H1 (cell line): ENCODE measurements around the gene HS2ST1. TPM values are rescaled to one million over a fixed set of nuclear protein-coding genes. Genes with fewer than 3 reads are reported as not detected.

Experiments used
- CTCF ChIA-PET: fragments of 300-600 bp; sonication (Branson Sonifier 250); formaldehyde crosslinking; loops from one replicate; lab custom pipeline; 2021; ENCODE audit not compliant: partially characterized antibody; lab: Charles Lee
- POLR2A ChIA-PET: fragments of 300-600 bp; sonication (Branson Sonifier 250); formaldehyde crosslinking; loops from one replicate; lab custom pipeline; 2021; ENCODE audit warnings: inconsistent platforms; ENCODE audit not compliant: partially characterized antibody; lab: Charles Lee
- DNase-seq, 2 experiments: peaks; one replicate each; pipeline versions ENCODE4 v3.0.0 to v3.0.0-alpha.2; 2010 to 2022; ENCODE audit warnings: low spot score in 2 of 2, low read depth in 1 of 2, mixed read lengths in 1 of 2
- FAIRE-seq: peaks from 2 replicates; lab custom pipeline; 2011; peaks lifted over from hg19 to GRCh38; lab: Jason Lieb, UNC
- H2AFZ ChIP-seq: 2 replicates; pipeline ENCODE4 v1.8.1; 2012; ENCODE audit warnings: low read length, inconsistent platforms
- H2AK5ac ChIP-seq: 2 replicates; pipeline ENCODE4 v1.6.1; 2013; ENCODE audit warnings: low read depth, low read length
- H2BK120ac ChIP-seq: replicated peaks from 2 replicates; pipeline ENCODE3; 2013; ENCODE audit warnings: low read depth, low read length, inconsistent platforms
- H2BK12ac ChIP-seq: 2 replicates; pipeline ENCODE4 v1.6.1; 2013; ENCODE audit warnings: low read depth, low read length
- H2BK15ac ChIP-seq: 2 replicates; pipeline ENCODE4 v1.6.1; 2013; ENCODE audit warnings: low read length
- H2BK20ac ChIP-seq: 2 replicates; pipeline ENCODE4 v1.6.1; 2013; ENCODE audit warnings: low read length
- H2BK5ac ChIP-seq: 2 replicates; pipeline ENCODE4 v1.6.1; 2013; ENCODE audit warnings: low read depth, low read length
- H3K14ac ChIP-seq: 2 replicates; pipeline ENCODE4 v1.6.1; 2013; ENCODE audit warnings: inconsistent platforms; ENCODE audit not compliant: insufficient read length
- H3K18ac ChIP-seq: 2 replicates; pipeline ENCODE4 v1.6.1; 2013; ENCODE audit warnings: low read length; ENCODE audit errors: extremely low read depth
- H3K23ac ChIP-seq: 2 replicates; pipeline ENCODE4 v1.6.1; 2013; ENCODE audit warnings: inconsistent platforms; ENCODE audit not compliant: insufficient read length
- H3K23me2 ChIP-seq: 2 replicates; pipeline ENCODE4 v1.6.1; 2013; ENCODE audit warnings: low read depth, low read length
- H3K27ac ChIP-seq: 2 replicates; pipeline ENCODE4 v1.6.1; 2011; ENCODE audit warnings: low read depth, low read length, inconsistent platforms
- H3K27me3 ChIP-seq, 4 experiments: replicated peaks in 1 of 4; 1 replicate in 1 of 4; 2 replicates in 3 of 4; pipeline versions ENCODE4 v1.6.1 to v1.8.1; 2011 to 2013; ENCODE audit warnings: low read length in 3 of 4, mild to moderate bottlenecking in 3 of 4, inconsistent platforms in 2 of 4, mixed read lengths in 2 of 4, moderate library complexity in 1 of 4; ENCODE audit not compliant: control insufficient read depth in 3 of 4, insufficient read depth in 3 of 4; ENCODE audit errors: extremely low read depth in 1 of 4
- H3K36me3 ChIP-seq, 4 experiments: 2 replicates each; pipeline versions ENCODE4 v1.6.1 to v1.8.1; 2011 to 2013; ENCODE audit warnings: mild to moderate bottlenecking in 4 of 4, low read length in 3 of 4, moderate library complexity in 2 of 4, control low read depth in 1 of 4, inconsistent platforms in 1 of 4; ENCODE audit not compliant: insufficient read depth in 4 of 4, control insufficient read depth in 2 of 4
- H3K4ac ChIP-seq: replicated peaks from 2 replicates; pipeline ENCODE3; 2013; ENCODE audit warnings: low read length, low read depth, mixed read lengths, inconsistent platforms; ENCODE audit not compliant: insufficient read length
- H3K4me1 ChIP-seq, 4 experiments: replicated peaks in 1 of 4; 1 replicate in 1 of 4; 2 replicates in 3 of 4; pipeline versions ENCODE4 v1.6.1 to v1.8.1; 2011 to 2013; ENCODE audit warnings: low read length in 3 of 4, inconsistent platforms in 2 of 4, mixed read lengths in 1 of 4; ENCODE audit not compliant: insufficient read depth in 4 of 4, control insufficient read depth in 3 of 4
- H3K4me2 ChIP-seq, 2 experiments: 2 replicates each; pipeline versions ENCODE4 v1.6.1 to v1.8.1; 2011 to 2013; ENCODE audit warnings: low read depth in 2 of 2, low read length in 2 of 2, control low read depth in 1 of 2, inconsistent platforms in 1 of 2, mild to moderate bottlenecking in 1 of 2; ENCODE audit not compliant: insufficient read depth in 1 of 2
- H3K4me3 ChIP-seq, 4 experiments: fragments of 200-600, 300-600 bp in 1 of 4; sonication (generic), shearing (Covaris generic), sonication (Bioruptor Twin) in 1 of 4; 2 replicates each; pipeline versions ENCODE4 v1.5.1 to v1.8.1; 2011 to 2016; ENCODE audit warnings: low read length in 4 of 4, low read depth in 3 of 4, control low read depth in 2 of 4, inconsistent platforms in 2 of 4, mild to moderate bottlenecking in 2 of 4, mixed read lengths in 1 of 4, moderate library complexity in 1 of 4; ENCODE audit not compliant: insufficient read depth in 2 of 4; ENCODE audit errors: extremely low read depth in 1 of 4
- H3K56ac ChIP-seq: replicated peaks from 2 replicates; pipeline ENCODE3; 2013; ENCODE audit warnings: low read depth, mild to moderate bottlenecking, mixed read lengths, low read length, inconsistent platforms; ENCODE audit not compliant: insufficient read length
- H3K79me1 ChIP-seq: 2 replicates; pipeline ENCODE4 v1.6.1; 2013; ENCODE audit warnings: low read depth, low read length, control low read depth
- H3K79me2 ChIP-seq, 2 experiments: 2 replicates each; pipeline versions ENCODE4 v1.6.1 to v1.8.1; 2012 to 2013; ENCODE audit warnings: low read length in 2 of 2, mild to moderate bottlenecking in 2 of 2, inconsistent platforms in 1 of 2; ENCODE audit not compliant: insufficient read depth in 2 of 2, control insufficient read depth in 1 of 2
- H3K9ac ChIP-seq, 4 experiments: replicated peaks in 1 of 4; 1 replicate in 1 of 4; 2 replicates in 3 of 4; pipeline versions ENCODE4 v1.6.1 to v1.8.1; 2011 to 2013; ENCODE audit warnings: low read depth in 3 of 4, low read length in 3 of 4, control low read depth in 2 of 4, mild to moderate bottlenecking in 2 of 4, moderate library complexity in 2 of 4, inconsistent platforms in 1 of 4; ENCODE audit errors: extremely low read depth in 1 of 4
- H3K9me3 ChIP-seq, 2 experiments: 2 replicates each; pipeline versions ENCODE4 v1.6.1 to v1.8.1; 2012 to 2013; ENCODE audit warnings: mild to moderate bottlenecking in 2 of 2, moderate library complexity in 2 of 2, control low read depth in 1 of 2, inconsistent platforms in 1 of 2, low read depth in 1 of 2, low read length in 1 of 2, mixed read lengths in 1 of 2; ENCODE audit not compliant: insufficient read depth in 2 of 2
- H4K20me1 ChIP-seq, 2 experiments: replicated peaks in 1 of 2; 2 replicates each; pipeline versions ENCODE3 to v1.8.1; 2011 to 2013; ENCODE audit warnings: inconsistent platforms in 2 of 2, low read length in 2 of 2, mild to moderate bottlenecking in 1 of 2; ENCODE audit not compliant: insufficient read depth in 2 of 2, control insufficient read depth in 1 of 2
- H4K5ac ChIP-seq: 2 replicates; pipeline ENCODE4 v1.6.1; 2013; ENCODE audit warnings: low read length, low read depth, mixed read lengths, inconsistent platforms; ENCODE audit not compliant: insufficient read length
- H4K8ac ChIP-seq: 2 replicates; pipeline ENCODE4 v1.8.0; 2013; ENCODE audit warnings: mild to moderate bottlenecking, moderate library complexity, low read length, inconsistent platforms; ENCODE audit not compliant: insufficient read depth; ENCODE audit errors: extremely low read depth
- H4K91ac ChIP-seq: replicated peaks from 2 replicates; pipeline ENCODE3; 2013; ENCODE audit warnings: low read length, mixed read lengths, inconsistent platforms; ENCODE audit not compliant: insufficient read length
- ASH2L ChIP-seq: fragments of 200-600, 300-600 bp; sonication (generic); IDR thresholded peaks from one replicate; pipeline ENCODE4 v1.7.1; 2017; ENCODE audit warnings: low read length
- BRCA1 ChIP-seq: IDR thresholded peaks from 2 replicates; pipeline ENCODE4 v1.6.1; 2012; ENCODE audit warnings: low read depth, low read length, improper control_type of control experiment
- CBX8 ChIP-seq: fragments of 300-800, 300-1000 bp; sonication (generic); IDR thresholded peaks from 2 replicates; pipeline ENCODE4 v1.7.1; 2016; ENCODE audit warnings: low read depth, low read length, borderline replicate concordance
- EP300 ChIP-seq, 2 experiments: IDR thresholded peaks; 1 replicate in 1 of 2; 2 replicates in 1 of 2; pipeline ENCODE4 v1.6.1; 2011 to 2012; ENCODE audit warnings: low read depth in 2 of 2, low read length in 2 of 2, mild to moderate bottlenecking in 2 of 2, borderline replicate concordance in 1 of 2, inconsistent platforms in 1 of 2, moderate library complexity in 1 of 2
- HDAC2 ChIP-seq, 2 experiments: fragments of 300-600 bp in 1 of 2; sonication (generic) in 1 of 2; IDR thresholded peaks; 2 replicates each; pipeline ENCODE4 v1.6.1; 2011 to 2012; ENCODE audit warnings: low read depth in 2 of 2, low read length in 2 of 2, mild to moderate bottlenecking in 2 of 2, moderate library complexity in 2 of 2, borderline replicate concordance in 1 of 2, inconsistent platforms in 1 of 2
- JUN ChIP-seq: IDR thresholded peaks from 2 replicates; pipeline ENCODE4 v1.6.1; 2011; ENCODE audit warnings: low read depth, mild to moderate bottlenecking, improper control_type of control experiment, low read length
- MAX ChIP-seq: IDR thresholded peaks from 2 replicates; pipeline ENCODE4 v1.6.1; 2012; ENCODE audit warnings: inconsistent platforms
- POLR2A ChIP-seq, 2 experiments: IDR thresholded peaks; 1 replicate in 1 of 2; 2 replicates in 1 of 2; pipeline ENCODE4 v1.6.1; 2011; ENCODE audit warnings: low read depth in 2 of 2, low read length in 2 of 2, mild to moderate bottlenecking in 2 of 2; ENCODE audit errors: control extremely low read depth in 1 of 2
- RXRA ChIP-seq: IDR thresholded peaks from 2 replicates; pipeline ENCODE4 v1.6.1; 2011; ENCODE audit warnings: low read depth, mild to moderate bottlenecking, low read length, moderate library complexity; ENCODE audit not compliant: insufficient read depth
- SP2 ChIP-seq: IDR thresholded peaks from 2 replicates; pipeline ENCODE4 v1.6.1; 2012; ENCODE audit warnings: mild to moderate bottlenecking, low read length, inconsistent platforms
- WGBS, 2 experiments: shearing (Covaris generic) in 1 of 2; methylation state at CpG; one replicate each; pipeline versions ENCODE4 v1.1.6 to v1.1.7; 2013 to 2015; ENCODE audit warnings: low lambda C conversion rate in 2 of 2, mixed read lengths in 2 of 2, inconsistent platforms in 1 of 2, low coverage in 1 of 2, missing lambda C conversion rate in 1 of 2; ENCODE audit not compliant: insufficient replicate concordance in 2 of 2, insufficient coverage in 1 of 2, insufficient read length in 1 of 2; ENCODE audit errors: extremely low coverage in 1 of 2, missing lambda C conversion rate in 1 of 2; 5-methylcytosine and 5-hydroxymethylcytosine counted together
- polyA plus RNA-seq, 7 experiments: library from polyadenylated mRNA; depleted of rRNA in 3 of 7; stranded (reverse) in 5 of 7; unstranded in 2 of 7; fragments of >200 nt in 5 of 7; fragments of 200-250 nt in 2 of 7; gene quantifications; 1 replicate in 5 of 7; 2 replicates in 1 of 7; 4 replicates in 1 of 7; pipeline versions ENCODE4 v1.2.1 to v1.2.3, GENCODE V29; 2011 to 2013; ENCODE audit warnings: missing spikeins in 2 of 7, mixed read lengths in 2 of 7
- total RNA-seq: library from RNA; stranded (reverse); fragmentation: NEBNext Ultra II Directional; extraction: Animal tissue kit (Norgen Biotek cat#: 25700); gene quantifications from 2 replicates; pipeline ENCODE4 v1.2.1, GENCODE V29; 2021

The HS2ST1 gene
- total and polyA plus RNA-seq, 2 of the 8 experiments (the other 6 are each of a cell fraction or from before 2014, with no cell fraction given): 5.2 to 28.3 TPM

DNA sequence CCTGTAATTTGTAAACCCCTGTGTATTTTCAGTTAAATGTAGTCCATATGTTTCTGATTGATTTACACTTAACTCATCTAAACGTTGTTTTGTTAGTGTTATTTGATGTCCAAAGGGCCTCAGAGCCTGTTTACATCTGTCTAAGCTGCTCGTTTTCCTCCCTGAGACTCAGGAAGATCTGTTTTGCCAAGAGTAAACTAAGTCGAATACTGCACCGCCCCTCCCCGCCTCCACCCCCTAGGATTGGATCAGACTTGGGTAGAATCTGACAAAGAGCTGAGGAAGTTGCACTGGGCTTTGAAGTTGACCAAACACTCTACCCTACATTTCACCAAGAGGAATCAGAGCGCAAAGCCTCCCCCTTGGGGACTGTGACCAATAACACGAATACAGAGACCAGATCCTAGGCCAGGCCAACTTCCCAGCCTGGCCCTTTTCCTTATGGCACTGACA is 207.3 kb downstream of the HS2ST1 start:
- no peak overlapping the region for H3K23ac ChIP-seq
- TF ChIP-seq HDAC2 (IDR thresholded peaks at IDR 0.05; ENCODE audit: borderline replicate concordance in 1 of 2, low read depth in 2 of 2, low read length in 2 of 2) (no peak), MAX (no peak), EP300 (IDR thresholded peaks at IDR 0.05; ENCODE audit: borderline replicate concordance in 1 of 2, low read depth in 2 of 2, low read length in 2 of 2) (no peak), POLR2A (IDR thresholded peaks at IDR 0.05; ENCODE audit: control extremely low read depth in 1 of 2, low read depth in 2 of 2, low read length in 2 of 2) (no peak), BRCA1 (no peak), ASH2L (no peak), CBX8 (no peak), RXRA (no peak), SP2 (no peak), JUN (no peak)
- H3K36me3 ChIP-seq: no peaks in the 10 kb centered on the region
- no peaks in the 10 kb centered on the region for H3K23me2 ChIP-seq
- H2BK20ac ChIP-seq: no peak overlapping the region
- H3K9ac ChIP-seq: no peak overlapping the region
- WGBS, 2 experiments: 90% methylated on average over 7 of the region's 7 CpGs; no CpG with 5 or more reads in 1 of the 2 experiments
- FAIRE-seq (no peak), DNase-seq (no peak)
- H3K79me2 ChIP-seq: no peaks in the 10 kb centered on the region
- H2AFZ ChIP-seq: no peak overlapping the region
- H3K9me3 ChIP-seq: no peaks in the 10 kb centered on the region
- no peak overlapping the region for H3K4ac ChIP-seq
- H3K14ac ChIP-seq: no peak overlapping the region
- no peak overlapping the region for H3K56ac ChIP-seq
- H2BK12ac ChIP-seq: no peak overlapping the region
- no peak overlapping the region for H4K91ac ChIP-seq
- H4K20me1 ChIP-seq: no peaks in the 10 kb centered on the region
- H2BK15ac ChIP-seq: no peak overlapping the region
- H3K79me1 ChIP-seq: no peaks in the 10 kb centered on the region
- no peak overlapping the region for H2BK5ac ChIP-seq
- H3K4me2 ChIP-seq: no peak overlapping the region
- no peak overlapping the region for H3K18ac ChIP-seq
- H3K27me3 ChIP-seq: no peaks in the 10 kb centered on the region
- H4K8ac ChIP-seq: no peak overlapping the region
- H4K5ac ChIP-seq: no peak overlapping the region
- ChIA-PET CTCF (interaction anchor here (0.9 to 2.7 kb wide), 9 partner anchors 8 to 194 kb away, joined by 3 to 8 read pairs (median 5); no protein-coding TSS in a partner anchor), POLR2A (no interaction called here)
- H3K4me1 ChIP-seq: peaks cover 0 to 7% (median 4%) of the 10 kb centered on the region in 4 experiments; a peak in 4 of 7 replicates
- H2BK120ac ChIP-seq: no peak overlapping the region
- no peak overlapping the region for H2AK5ac ChIP-seq
- H3K4me3 ChIP-seq: no peak overlapping the region
- no peak overlapping the region for H3K27ac ChIP-seq
